HL-60/S4 treated with phorbol 12-myristate 13-acetate at 8.2 ng/mL for 4 days and 3 days (cell line): ENCODE data around the gene HIF1A.

Experiments used
- in situ Hi-C: fragments of 300-500 bp; cut with MboI; formaldehyde crosslinking; loops from 2 replicates; pipeline ENCODE4 v1.15.0; 2022; ENCODE audit warnings: low sequenced_read_pairs

Gene HIF1A

DNA sequence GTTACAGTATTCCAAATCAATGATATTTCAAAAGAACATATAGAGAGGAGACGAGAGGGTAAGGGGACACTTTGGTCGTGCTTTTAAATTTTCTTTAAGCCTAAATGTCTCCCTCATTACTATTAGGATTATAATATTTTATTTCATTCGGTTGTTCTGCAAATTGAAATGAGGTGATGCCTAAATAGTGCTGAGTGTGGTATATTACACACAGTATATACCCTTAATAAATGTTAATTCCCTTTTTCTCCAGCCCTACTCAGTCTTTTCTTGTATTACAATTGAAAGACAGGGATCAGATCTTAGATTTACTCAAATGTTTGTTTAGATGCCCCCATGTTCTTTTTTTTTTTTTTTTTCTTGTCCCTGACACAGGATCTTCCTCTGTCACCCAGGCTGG is 74.6 kb downstream of the HIF1A start:
- in situ Hi-C loops, result no loop called here

DNA sequence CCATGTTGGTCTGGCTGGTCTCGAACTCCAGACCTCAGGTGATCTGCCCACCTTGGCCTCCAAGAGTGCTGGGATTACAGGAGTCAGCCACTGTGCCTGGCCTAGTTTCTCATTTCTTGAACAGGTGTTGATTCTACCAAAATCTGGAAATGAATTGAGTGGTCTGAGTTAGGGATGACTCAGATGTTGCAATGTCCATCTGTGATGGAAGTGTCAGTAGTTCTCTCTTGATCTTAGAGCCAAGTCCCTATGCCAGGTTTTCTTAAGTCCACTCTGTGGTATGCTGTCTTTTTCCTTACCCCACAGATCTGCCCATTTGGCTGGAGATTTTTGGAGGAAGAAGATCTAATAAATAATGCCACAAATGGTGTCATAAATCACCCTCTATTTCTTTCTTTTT is 79.5 kb downstream of the HIF1A start:
- in situ Hi-C loops, result no loop called here

DNA sequence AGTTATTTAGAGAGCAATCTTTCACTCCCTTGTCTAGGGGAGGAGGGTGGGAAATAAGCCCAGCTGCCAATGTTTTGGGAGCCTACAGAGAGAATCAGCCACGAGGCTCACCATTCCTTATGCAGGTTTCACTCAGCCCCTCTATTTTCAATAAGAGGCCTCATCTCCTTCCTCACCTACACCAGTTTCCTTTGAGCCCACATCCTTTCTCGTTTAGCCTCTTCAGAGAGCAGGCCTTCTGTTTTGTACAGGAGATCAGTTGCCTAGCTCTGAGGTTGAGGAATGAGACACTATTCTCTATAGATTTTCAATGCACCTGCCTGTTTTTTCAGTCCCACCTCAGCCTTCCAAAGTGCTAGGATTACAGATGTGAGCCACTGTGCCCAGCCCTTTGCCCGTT is 84.8 kb downstream of the HIF1A start:
- in situ Hi-C loops, result no loop called here

DNA sequence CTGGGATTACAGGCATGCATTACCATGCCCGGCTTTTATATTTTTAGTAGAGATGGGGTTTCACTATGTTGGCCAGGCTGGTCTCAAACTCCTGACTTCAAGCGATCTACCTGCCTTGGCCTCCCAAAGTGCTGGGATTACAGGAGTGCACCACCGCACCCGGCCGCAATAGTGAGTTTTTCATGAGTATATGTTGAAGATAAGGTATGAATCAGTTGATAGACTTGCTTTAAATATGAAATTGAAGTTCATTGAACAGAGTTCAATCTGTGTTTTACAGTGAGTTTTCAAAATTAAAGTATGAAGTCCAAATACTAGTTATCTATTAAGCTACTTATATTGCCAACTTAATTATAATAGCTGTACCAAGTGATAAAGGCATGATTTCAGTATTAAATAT is 102.0 kb downstream of the HIF1A start:
- in situ Hi-C loops, result no loop called here
